ENCODE results near the gene ZNF528.

DNA sequence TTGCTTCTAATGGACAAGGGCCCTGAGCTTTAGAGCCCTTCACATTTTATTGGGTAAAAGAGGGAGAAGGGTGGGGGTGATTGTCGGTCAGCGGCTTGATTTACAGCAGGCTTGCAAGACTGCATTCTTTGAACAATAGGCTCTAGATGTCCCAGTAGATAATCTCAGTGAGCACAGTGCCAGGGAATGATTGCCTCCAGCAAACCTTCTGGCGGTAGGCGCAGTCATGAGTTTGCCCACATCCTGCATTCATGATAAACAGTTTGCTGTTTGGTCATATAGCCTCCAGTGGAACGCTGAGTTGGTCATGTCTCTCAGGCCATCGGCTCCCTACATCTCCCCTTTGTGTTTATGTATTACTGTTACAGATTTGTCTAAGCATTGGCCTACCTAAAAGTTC, 12.6 kb downstream of the ZNF528 start:
- TF ChIP-seq POLR2AphosphoS5 (IDR thresholded peaks at IDR 0.05; ENCODE audit: low read depth) (no peak), CREB1 (CRISPR knock-in tag; IDR thresholded peaks at IDR 0.05; ENCODE audit: low read depth) (no peak), NANOG (IDR thresholded peaks at IDR 0.05; ENCODE audit: borderline replicate concordance) (no peak), ZNF114 (CRISPR knock-in tag; IDR thresholded peaks at IDR 0.05) (no peak), JUNB (IDR thresholded peaks at IDR 0.05; ENCODE audit: unreplicated experiment) (no peak), EZH2 (IDR thresholded peaks at IDR 0.05; ENCODE audit: low read depth, unreplicated experiment) (no peak), STAT1 (IDR thresholded peaks at IDR 0.05; ENCODE audit: unreplicated experiment) (no peak), EZH2phosphoT487 (IDR thresholded peaks at IDR 0.05; ENCODE audit: unreplicated experiment) (no peak), ZNF331 (CRISPR knock-in tag; IDR thresholded peaks at IDR 0.05; ENCODE audit: low read depth) (no peak)
- TF ChIP-seq, protein P1, sequence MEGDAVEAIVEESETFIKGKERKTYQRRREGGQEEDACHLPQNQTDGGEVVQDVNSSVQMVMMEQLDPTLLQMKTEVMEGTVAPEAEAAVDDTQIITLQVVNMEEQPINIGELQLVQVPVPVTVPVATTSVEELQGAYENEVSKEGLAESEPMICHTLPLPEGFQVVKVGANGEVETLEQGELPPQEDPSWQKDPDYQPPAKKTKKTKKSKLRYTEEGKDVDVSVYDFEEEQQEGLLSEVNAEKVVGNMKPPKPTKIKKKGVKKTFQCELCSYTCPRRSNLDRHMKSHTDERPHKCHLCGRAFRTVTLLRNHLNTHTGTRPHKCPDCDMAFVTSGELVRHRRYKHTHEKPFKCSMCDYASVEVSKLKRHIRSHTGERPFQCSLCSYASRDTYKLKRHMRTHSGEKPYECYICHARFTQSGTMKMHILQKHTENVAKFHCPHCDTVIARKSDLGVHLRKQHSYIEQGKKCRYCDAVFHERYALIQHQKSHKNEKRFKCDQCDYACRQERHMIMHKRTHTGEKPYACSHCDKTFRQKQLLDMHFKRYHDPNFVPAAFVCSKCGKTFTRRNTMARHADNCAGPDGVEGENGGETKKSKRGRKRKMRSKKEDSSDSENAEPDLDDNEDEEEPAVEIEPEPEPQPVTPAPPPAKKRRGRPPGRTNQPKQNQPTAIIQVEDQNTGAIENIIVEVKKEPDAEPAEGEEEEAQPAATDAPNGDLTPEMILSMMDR (conservative IDR thresholded peaks at IDR 0.05; ENCODE audit: low read depth in 2 of 2), result no peak
- TF ChIP-seq, protein P2, sequence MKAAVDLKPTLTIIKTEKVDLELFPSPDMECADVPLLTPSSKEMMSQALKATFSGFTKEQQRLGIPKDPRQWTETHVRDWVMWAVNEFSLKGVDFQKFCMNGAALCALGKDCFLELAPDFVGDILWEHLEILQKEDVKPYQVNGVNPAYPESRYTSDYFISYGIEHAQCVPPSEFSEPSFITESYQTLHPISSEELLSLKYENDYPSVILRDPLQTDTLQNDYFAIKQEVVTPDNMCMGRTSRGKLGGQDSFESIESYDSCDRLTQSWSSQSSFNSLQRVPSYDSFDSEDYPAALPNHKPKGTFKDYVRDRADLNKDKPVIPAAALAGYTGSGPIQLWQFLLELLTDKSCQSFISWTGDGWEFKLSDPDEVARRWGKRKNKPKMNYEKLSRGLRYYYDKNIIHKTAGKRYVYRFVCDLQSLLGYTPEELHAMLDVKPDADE (IDR thresholded peaks at IDR 0.05), result no peak
- TF ChIP-seq, protein P3, sequence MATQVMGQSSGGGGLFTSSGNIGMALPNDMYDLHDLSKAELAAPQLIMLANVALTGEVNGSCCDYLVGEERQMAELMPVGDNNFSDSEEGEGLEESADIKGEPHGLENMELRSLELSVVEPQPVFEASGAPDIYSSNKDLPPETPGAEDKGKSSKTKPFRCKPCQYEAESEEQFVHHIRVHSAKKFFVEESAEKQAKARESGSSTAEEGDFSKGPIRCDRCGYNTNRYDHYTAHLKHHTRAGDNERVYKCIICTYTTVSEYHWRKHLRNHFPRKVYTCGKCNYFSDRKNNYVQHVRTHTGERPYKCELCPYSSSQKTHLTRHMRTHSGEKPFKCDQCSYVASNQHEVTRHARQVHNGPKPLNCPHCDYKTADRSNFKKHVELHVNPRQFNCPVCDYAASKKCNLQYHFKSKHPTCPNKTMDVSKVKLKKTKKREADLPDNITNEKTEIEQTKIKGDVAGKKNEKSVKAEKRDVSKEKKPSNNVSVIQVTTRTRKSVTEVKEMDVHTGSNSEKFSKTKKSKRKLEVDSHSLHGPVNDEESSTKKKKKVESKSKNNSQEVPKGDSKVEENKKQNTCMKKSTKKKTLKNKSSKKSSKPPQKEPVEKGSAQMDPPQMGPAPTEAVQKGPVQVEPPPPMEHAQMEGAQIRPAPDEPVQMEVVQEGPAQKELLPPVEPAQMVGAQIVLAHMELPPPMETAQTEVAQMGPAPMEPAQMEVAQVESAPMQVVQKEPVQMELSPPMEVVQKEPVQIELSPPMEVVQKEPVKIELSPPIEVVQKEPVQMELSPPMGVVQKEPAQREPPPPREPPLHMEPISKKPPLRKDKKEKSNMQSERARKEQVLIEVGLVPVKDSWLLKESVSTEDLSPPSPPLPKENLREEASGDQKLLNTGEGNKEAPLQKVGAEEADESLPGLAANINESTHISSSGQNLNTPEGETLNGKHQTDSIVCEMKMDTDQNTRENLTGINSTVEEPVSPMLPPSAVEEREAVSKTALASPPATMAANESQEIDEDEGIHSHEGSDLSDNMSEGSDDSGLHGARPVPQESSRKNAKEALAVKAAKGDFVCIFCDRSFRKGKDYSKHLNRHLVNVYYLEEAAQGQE (IDR thresholded peaks at IDR 0.05; ENCODE audit: unreplicated experiment), result no peak
- TF ChIP-seq, protein P4, sequence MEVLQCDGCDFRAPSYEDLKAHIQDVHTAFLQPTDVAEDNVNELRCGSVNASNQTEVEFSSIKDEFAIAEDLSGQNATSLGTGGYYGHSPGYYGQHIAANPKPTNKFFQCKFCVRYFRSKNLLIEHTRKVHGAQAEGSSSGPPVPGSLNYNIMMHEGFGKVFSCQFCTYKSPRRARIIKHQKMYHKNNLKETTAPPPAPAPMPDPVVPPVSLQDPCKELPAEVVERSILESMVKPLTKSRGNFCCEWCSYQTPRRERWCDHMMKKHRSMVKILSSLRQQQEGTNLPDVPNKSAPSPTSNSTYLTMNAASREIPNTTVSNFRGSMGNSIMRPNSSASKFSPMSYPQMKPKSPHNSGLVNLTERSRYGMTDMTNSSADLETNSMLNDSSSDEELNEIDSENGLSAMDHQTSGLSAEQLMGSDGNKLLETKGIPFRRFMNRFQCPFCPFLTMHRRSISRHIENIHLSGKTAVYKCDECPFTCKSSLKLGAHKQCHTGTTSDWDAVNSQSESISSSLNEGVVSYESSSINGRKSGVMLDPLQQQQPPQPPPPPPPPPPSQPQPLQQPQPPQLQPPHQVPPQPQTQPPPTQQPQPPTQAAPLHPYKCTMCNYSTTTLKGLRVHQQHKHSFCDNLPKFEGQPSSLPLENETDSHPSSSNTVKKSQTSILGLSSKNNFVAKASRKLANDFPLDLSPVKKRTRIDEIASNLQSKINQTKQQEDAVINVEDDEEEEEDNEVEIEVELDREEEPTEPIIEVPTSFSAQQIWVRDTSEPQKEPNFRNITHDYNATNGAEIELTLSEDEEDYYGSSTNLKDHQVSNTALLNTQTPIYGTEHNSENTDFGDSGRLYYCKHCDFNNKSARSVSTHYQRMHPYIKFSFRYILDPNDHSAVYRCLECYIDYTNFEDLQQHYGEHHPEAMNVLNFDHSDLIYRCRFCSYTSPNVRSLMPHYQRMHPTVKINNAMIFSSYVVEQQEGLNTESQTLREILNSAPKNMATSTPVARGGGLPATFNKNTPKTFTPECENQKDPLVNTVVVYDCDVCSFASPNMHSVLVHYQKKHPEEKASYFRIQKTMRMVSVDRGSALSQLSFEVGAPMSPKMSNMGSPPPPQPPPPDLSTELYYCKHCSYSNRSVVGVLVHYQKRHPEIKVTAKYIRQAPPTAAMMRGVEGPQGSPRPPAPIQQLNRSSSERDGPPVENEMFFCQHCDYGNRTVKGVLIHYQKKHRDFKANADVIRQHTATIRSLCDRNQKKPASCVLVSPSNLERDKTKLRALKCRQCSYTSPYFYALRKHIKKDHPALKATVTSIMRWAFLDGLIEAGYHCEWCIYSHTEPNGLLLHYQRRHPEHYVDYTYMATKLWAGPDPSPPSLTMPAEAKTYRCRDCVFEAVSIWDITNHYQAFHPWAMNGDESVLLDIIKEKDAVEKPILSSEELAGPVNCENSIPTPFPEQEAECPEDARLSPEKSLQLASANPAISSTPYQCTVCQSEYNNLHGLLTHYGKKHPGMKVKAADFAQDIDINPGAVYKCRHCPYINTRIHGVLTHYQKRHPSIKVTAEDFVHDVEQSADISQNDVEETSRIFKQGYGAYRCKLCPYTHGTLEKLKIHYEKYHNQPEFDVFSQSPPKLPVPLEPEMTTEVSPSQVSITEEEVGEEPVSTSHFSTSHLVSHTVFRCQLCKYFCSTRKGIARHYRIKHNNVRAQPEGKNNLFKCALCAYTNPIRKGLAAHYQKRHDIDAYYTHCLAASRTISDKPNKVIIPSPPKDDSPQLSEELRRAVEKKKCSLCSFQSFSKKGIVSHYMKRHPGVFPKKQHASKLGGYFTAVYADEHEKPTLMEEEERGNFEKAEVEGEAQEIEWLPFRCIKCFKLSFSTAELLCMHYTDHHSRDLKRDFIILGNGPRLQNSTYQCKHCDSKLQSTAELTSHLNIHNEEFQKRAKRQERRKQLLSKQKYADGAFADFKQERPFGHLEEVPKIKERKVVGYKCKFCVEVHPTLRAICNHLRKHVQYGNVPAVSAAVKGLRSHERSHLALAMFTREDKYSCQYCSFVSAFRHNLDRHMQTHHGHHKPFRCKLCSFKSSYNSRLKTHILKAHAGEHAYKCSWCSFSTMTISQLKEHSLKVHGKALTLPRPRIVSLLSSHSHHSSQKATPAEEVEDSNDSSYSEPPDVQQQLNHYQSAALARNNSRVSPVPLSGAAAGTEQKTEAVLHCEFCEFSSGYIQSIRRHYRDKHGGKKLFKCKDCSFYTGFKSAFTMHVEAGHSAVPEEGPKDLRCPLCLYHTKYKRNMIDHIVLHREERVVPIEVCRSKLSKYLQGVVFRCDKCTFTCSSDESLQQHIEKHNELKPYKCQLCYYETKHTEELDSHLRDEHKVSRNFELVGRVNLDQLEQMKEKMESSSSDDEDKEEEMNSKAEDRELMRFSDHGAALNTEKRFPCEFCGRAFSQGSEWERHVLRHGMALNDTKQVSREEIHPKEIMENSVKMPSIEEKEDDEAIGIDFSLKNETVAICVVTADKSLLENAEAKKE (CRISPR knock-in tag; IDR thresholded peaks at IDR 0.05), result no peak

Data from GM23338 (cell line).